ENCODE results near the gene SMURF1.
"Not testable (repeated sequence)": the region's sequence is repeated elsewhere in the genome, so short reads cannot be mapped to it uniquely, and the experiment has no call there.

The SMURF1 gene

GRCh38 chr7:99170730-99171074 lies 26.8 kb upstream of the SMURF1 start:
- Histone ChIP-seq H3K9me3 (ENCODE audit: control insufficient read depth, low read length) (no peaks in the 10 kb centered on the region), H3K4me3 (ENCODE audit: low read length) (no peak overlapping the region), H3K36me3 (ENCODE audit: control insufficient read depth, insufficient read depth, low read length, severe bottlenecking) (no peaks in the 10 kb centered on the region), H3K27me3 (replicated peaks; ENCODE audit: control insufficient read depth, insufficient read depth, low read length) (peaks cover 8% of the 10 kb centered on the region), H3K9ac (ENCODE audit: low read length) (no peak overlapping the region), H3K4me1 (ENCODE audit: control insufficient read depth, insufficient read depth, low read length) (no peaks in the 10 kb centered on the region)
- DNase-seq (ENCODE audit: low read depth): no peak

- DNase-seq (ENCODE audit: low read depth): no peak
- Histone ChIP-seq H3K4me1 (ENCODE audit: control insufficient read depth, insufficient read depth, low read length) (no peaks in the 10 kb centered on the region), H3K9me3 (ENCODE audit: control insufficient read depth, low read length) (no peaks in the 10 kb centered on the region), H3K27me3 (replicated peaks; ENCODE audit: control insufficient read depth, insufficient read depth, low read length) (peaks cover 8% of the 10 kb centered on the region), H3K4me3 (ENCODE audit: low read length) (no peak overlapping the region), H3K9ac (ENCODE audit: low read length) (no peak overlapping the region), H3K36me3 (ENCODE audit: control insufficient read depth, insufficient read depth, low read length, severe bottlenecking) (no peaks in the 10 kb centered on the region)
Observed at GRCh38 chr7:99170065-99170729, 26.3 kb upstream of the SMURF1 start.

- DNase-seq (ENCODE audit: low read depth): no peak
- H3K9ac ChIP-seq (ENCODE audit: low read length): no peak overlapping the region
- no peaks in the 10 kb centered on the region for H3K9me3 ChIP-seq (ENCODE audit: control insufficient read depth, low read length)
- no peak overlapping the region for H3K4me3 ChIP-seq (ENCODE audit: low read length)
- peaks cover 4% of the 10 kb centered on the region for H3K4me1 ChIP-seq (ENCODE audit: control insufficient read depth, insufficient read depth, low read length)
- no peaks in the 10 kb centered on the region for H3K36me3 ChIP-seq (ENCODE audit: control insufficient read depth, insufficient read depth, low read length, severe bottlenecking)
- H3K27me3 ChIP-seq (replicated peaks; ENCODE audit: control insufficient read depth, insufficient read depth, low read length): peaks cover 8% of the 10 kb centered on the region
Observed at GRCh38 chr7:99167072-99167471, 23.2 kb upstream of the SMURF1 start.

GRCh38 chr7:99165816-99166215 lies 21.9 kb upstream of the SMURF1 start:
- Histone ChIP-seq H3K4me3 (ENCODE audit: low read length) (no peak overlapping the region), H3K36me3 (ENCODE audit: control insufficient read depth, insufficient read depth, low read length, severe bottlenecking) (no peaks in the 10 kb centered on the region), H3K27me3 (replicated peaks; ENCODE audit: control insufficient read depth, insufficient read depth, low read length) (peaks cover 7% of the 10 kb centered on the region), H3K4me1 (ENCODE audit: control insufficient read depth, insufficient read depth, low read length) (peaks cover 4% of the 10 kb centered on the region), H3K9ac (ENCODE audit: low read length) (no peak overlapping the region), H3K9me3 (ENCODE audit: control insufficient read depth, low read length) (no peaks in the 10 kb centered on the region)
- no peak for DNase-seq (ENCODE audit: low read depth)

GRCh38 chr7:99163669-99164068 lies 19.8 kb upstream of the SMURF1 start:
- H3K4me3 ChIP-seq (ENCODE audit: low read length); H3K27me3 ChIP-seq (replicated peaks; ENCODE audit: control insufficient read depth, insufficient read depth, low read length); H3K36me3 ChIP-seq (ENCODE audit: control insufficient read depth, insufficient read depth, low read length, severe bottlenecking); H3K9ac ChIP-seq (ENCODE audit: low read length); H3K9me3 ChIP-seq (ENCODE audit: control insufficient read depth, low read length); H3K4me1 ChIP-seq (ENCODE audit: control insufficient read depth, insufficient read depth, low read length); DNase-seq (ENCODE audit: low read depth): not testable (repeated sequence)

GRCh38 chr7:99156649-99157048 lies 12.7 kb upstream of the SMURF1 start:
- H3K9ac ChIP-seq (ENCODE audit: low read length): no peak overlapping the region
- peaks cover 4% of the 10 kb centered on the region for H3K27me3 ChIP-seq (replicated peaks; ENCODE audit: control insufficient read depth, insufficient read depth, low read length)

GRCh38 chr7:99155211-99155610 lies 11.3 kb upstream of the SMURF1 start:
- H3K36me3 ChIP-seq (ENCODE audit: control insufficient read depth, insufficient read depth, low read length, severe bottlenecking): no peaks in the 10 kb centered on the region
- H3K9ac ChIP-seq (ENCODE audit: low read length): no peak overlapping the region
- no peak for DNase-seq (ENCODE audit: low read depth)
- H3K4me3 ChIP-seq (ENCODE audit: low read length): no peak overlapping the region
- no peaks in the 10 kb centered on the region for H3K27me3 ChIP-seq (replicated peaks; ENCODE audit: control insufficient read depth, insufficient read depth, low read length)
- H3K4me1 ChIP-seq (ENCODE audit: control insufficient read depth, insufficient read depth, low read length): no peaks in the 10 kb centered on the region
- no peaks in the 10 kb centered on the region for H3K9me3 ChIP-seq (ENCODE audit: control insufficient read depth, low read length)

More at GRCh38 chr7:99156649-99157048, 12.7 kb upstream of the SMURF1 start:
- Histone ChIP-seq H3K4me1 (ENCODE audit: control insufficient read depth, insufficient read depth, low read length) (no peaks in the 10 kb centered on the region), H3K36me3 (ENCODE audit: control insufficient read depth, insufficient read depth, low read length, severe bottlenecking) (no peaks in the 10 kb centered on the region), H3K4me3 (ENCODE audit: low read length) (no peak overlapping the region), H3K9me3 (ENCODE audit: control insufficient read depth, low read length) (no peaks in the 10 kb centered on the region)
- DNase-seq (ENCODE audit: low read depth): no peak

GRCh38 chr7:99146979-99147378 lies 3.1 kb upstream of the SMURF1 start:
- H3K4me3 ChIP-seq (ENCODE audit: low read length): no peak overlapping the region
- DNase-seq (ENCODE audit: low read depth): no peak
- no peak overlapping the region for H3K9ac ChIP-seq (ENCODE audit: low read length)
- H3K9me3 ChIP-seq (ENCODE audit: control insufficient read depth, low read length): no peaks in the 10 kb centered on the region
- peaks cover 4% of the 10 kb centered on the region for H3K4me1 ChIP-seq (ENCODE audit: control insufficient read depth, insufficient read depth, low read length)
- H3K27me3 ChIP-seq (replicated peaks; ENCODE audit: control insufficient read depth, insufficient read depth, low read length): no peaks in the 10 kb centered on the region
- H3K36me3 ChIP-seq (ENCODE audit: control insufficient read depth, insufficient read depth, low read length, severe bottlenecking): no peaks in the 10 kb centered on the region

- no peaks in the 10 kb centered on the region for H3K27me3 ChIP-seq (replicated peaks; ENCODE audit: control insufficient read depth, insufficient read depth, low read length)
- peak overlapping the region; percentile 74 for H3K4me3 ChIP-seq (ENCODE audit: low read length)
- no peak for DNase-seq (ENCODE audit: low read depth)
- H3K36me3 ChIP-seq (ENCODE audit: control insufficient read depth, insufficient read depth, low read length, severe bottlenecking): no peaks in the 10 kb centered on the region
- peak overlapping the region; percentile 77 for H3K9ac ChIP-seq (ENCODE audit: low read length)
- H3K4me1 ChIP-seq (ENCODE audit: control insufficient read depth, insufficient read depth, low read length): peaks cover 30% of the 10 kb centered on the region
- no peaks in the 10 kb centered on the region for H3K9me3 ChIP-seq (ENCODE audit: control insufficient read depth, low read length)
Observed at GRCh38 chr7:99143521-99143852, 421 bp downstream of the SMURF1 start.

GRCh38 chr7:99142727-99143520 lies 984 bp downstream of the SMURF1 start:
- DNase-seq (ENCODE audit: low read depth): peak; percentile 99
- peaks cover 36% of the 10 kb centered on the region for H3K4me1 ChIP-seq (ENCODE audit: control insufficient read depth, insufficient read depth, low read length)

GRCh38 chr7:99141841-99142726 lies 1.8 kb downstream of the SMURF1 start:
- peak overlapping the region; percentile 81 for H3K4me3 ChIP-seq (ENCODE audit: low read length)
- no peaks in the 10 kb centered on the region for H3K36me3 ChIP-seq (ENCODE audit: control insufficient read depth, insufficient read depth, low read length, severe bottlenecking)
- peaks cover 44% of the 10 kb centered on the region for H3K4me1 ChIP-seq (ENCODE audit: control insufficient read depth, insufficient read depth, low read length)
- peak; percentile 88 for DNase-seq (ENCODE audit: low read depth)
- peak overlapping the region; percentile 84 for H3K9ac ChIP-seq (ENCODE audit: low read length)
- no peaks in the 10 kb centered on the region for H3K9me3 ChIP-seq (ENCODE audit: control insufficient read depth, low read length)
- no peaks in the 10 kb centered on the region for H3K27me3 ChIP-seq (replicated peaks; ENCODE audit: control insufficient read depth, insufficient read depth, low read length)

More at GRCh38 chr7:99142727-99143520, 984 bp downstream of the SMURF1 start:
- Histone ChIP-seq H3K36me3 (ENCODE audit: control insufficient read depth, insufficient read depth, low read length, severe bottlenecking) (no peaks in the 10 kb centered on the region), H3K4me3 (ENCODE audit: low read length) (peak overlapping the region; percentile 80), H3K9ac (ENCODE audit: low read length) (peak overlapping the region; percentile 62), H3K27me3 (replicated peaks; ENCODE audit: control insufficient read depth, insufficient read depth, low read length) (no peaks in the 10 kb centered on the region), H3K9me3 (ENCODE audit: control insufficient read depth, low read length) (no peaks in the 10 kb centered on the region)

Measured in adipocyte (in vitro differentiated cells).